GM19238 (cell line): ENCODE results near the gene MUC20.

Experiments
- DNase-seq: peaks from one replicate; pipeline ENCODE4 v3.0.0; 2011; ENCODE audit warnings: low spot score; ENCODE audit not compliant: insufficient read length

MUC20 gene

GRCh38 chr3:195755791-195756676 lies 35.3 kb downstream of the MUC20 start:
- no peak for DNase-seq

GRCh38 chr3:195757438-195757770 lies 36.6 kb downstream of the MUC20 start:
- no peak for DNase-seq

GRCh38 chr3:195757827-195758226 lies 37.0 kb downstream of the MUC20 start:
- DNase-seq, result no peak

GRCh38 chr3:195758721-195759353 lies 38.1 kb downstream of the MUC20 start:
- no peak for DNase-seq

- DNase-seq, result no peak
These were observed 39.8 kb downstream of the MUC20 start for GRCh38 chr3:195760345-195761122.

GRCh38 chr3:195761123-195761566 lies 40.4 kb downstream of the MUC20 start:
- DNase-seq, result no peak

- DNase-seq, result no peak
These were observed 40.9 kb downstream of the MUC20 start for GRCh38 chr3:195761567-195762248.

- DNase-seq, result no peak
These were observed 41.4 kb downstream of the MUC20 start for GRCh38 chr3:195762249-195762585.

- DNase-seq, result no peak
These were observed 41.8 kb downstream of the MUC20 start for GRCh38 chr3:195762611-195763010.

GRCh38 chr3:195763076-195763830 lies 42.5 kb downstream of the MUC20 start:
- DNase-seq, result no peak

GRCh38 chr3:195763843-195764825 lies 43.4 kb downstream of the MUC20 start:
- DNase-seq, result no peak

- no peak for DNase-seq
These were observed 44.4 kb downstream of the MUC20 start for GRCh38 chr3:195764961-195765706.

- no peak for DNase-seq
These were observed 45.9 kb downstream of the MUC20 start for GRCh38 chr3:195766671-195767070.

- DNase-seq, result no peak
These were observed 47.0 kb downstream of the MUC20 start for GRCh38 chr3:195767792-195768191.

GRCh38 chr3:195768414-195768813 lies 47.6 kb downstream of the MUC20 start:
- no peak for DNase-seq

- no peak for DNase-seq
These were observed 48.1 kb downstream of the MUC20 start for GRCh38 chr3:195768831-195769303.

GRCh38 chr3:195769551-195769950 lies 48.8 kb downstream of the MUC20 start:
- no peak for DNase-seq

- no peak for DNase-seq
These were observed 49.5 kb downstream of the MUC20 start for GRCh38 chr3:195770081-195770840.
